ENCODE data around the gene EDNRB. TPM values are rescaled to one million over a fixed set of nuclear protein-coding genes. Genes with fewer than 3 reads are reported as not detected.
A peak's percentile ranks its signal among the peaks of the same experiment; 100 is the strongest.
"Not testable (repeated sequence)": the region's sequence is repeated elsewhere in the genome, so short reads cannot be mapped to it uniquely, and the experiment has no call there.

EDNRB gene
- total RNA-seq, 1 experiment from 2014 or later: 498 TPM

GRCh38 chr13:77863144-77863543, 55.5 kb downstream of the EDNRB start:
- in situ Hi-C loops (cut with HindIII; ENCODE audit: low pct_unique_long_range_greater_than_20kb, low sequenced_read_pairs): no loop called here
- DNase-seq (ENCODE audit: low read depth, low spot score): no peak

DNA sequence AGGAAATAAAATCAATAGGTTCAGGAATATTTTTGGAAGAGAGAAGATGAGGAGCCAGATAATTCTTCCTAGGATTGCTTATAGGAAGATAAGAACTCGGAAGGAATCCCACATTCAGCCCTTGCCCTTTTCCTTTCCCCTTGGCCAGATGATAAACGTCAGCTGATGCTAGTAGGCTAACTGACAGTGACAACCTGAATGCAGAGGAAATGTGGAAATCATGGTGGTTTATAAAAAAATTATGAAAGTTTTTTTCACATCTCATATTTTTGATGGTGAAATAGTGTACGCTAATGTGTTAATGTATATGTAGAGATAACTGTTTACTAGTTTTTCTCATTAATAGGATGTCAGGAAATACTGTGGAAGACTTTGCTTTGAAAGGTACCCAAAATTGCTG, 56.9 kb downstream of the EDNRB start:
- DNase-seq (ENCODE audit: low read depth, low spot score): no peak
- in situ Hi-C loops (cut with HindIII; ENCODE audit: low pct_unique_long_range_greater_than_20kb, low sequenced_read_pairs): no loop called here

GRCh38 chr13:77860507-77860981, 58.1 kb downstream of the EDNRB start:
- DNase-seq (ENCODE audit: low read depth, low spot score): no peak
- in situ Hi-C loops (cut with HindIII; ENCODE audit: low pct_unique_long_range_greater_than_20kb, low sequenced_read_pairs): no loop called here

DNA sequence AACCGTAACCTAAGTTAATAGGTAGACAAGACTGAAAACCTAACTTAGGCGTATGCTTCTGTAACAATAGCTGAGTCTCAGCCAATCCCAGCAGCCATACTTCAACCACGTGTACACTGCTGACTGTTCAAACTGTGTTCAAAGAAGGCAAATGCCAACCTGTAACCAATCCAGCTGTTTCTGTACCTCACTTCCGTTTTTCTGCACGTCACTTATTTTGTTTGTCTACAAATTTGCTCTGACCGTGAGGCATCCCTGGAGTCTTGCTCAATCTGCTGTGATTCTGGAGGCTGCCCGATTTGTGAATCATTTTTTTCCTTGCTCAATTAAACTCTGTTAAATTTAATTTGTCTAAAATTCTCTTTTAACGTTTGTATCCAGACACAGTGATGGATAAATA, 59.2 kb downstream of the EDNRB start:
- no peak for DNase-seq (ENCODE audit: low read depth, low spot score)
- in situ Hi-C loops (cut with HindIII; ENCODE audit: low pct_unique_long_range_greater_than_20kb, low sequenced_read_pairs): no loop called here

- DNase-seq (ENCODE audit: low read depth, low spot score): no peak
- in situ Hi-C loops (cut with HindIII; ENCODE audit: low pct_unique_long_range_greater_than_20kb, low sequenced_read_pairs): no loop called here
These were observed 61.0 kb downstream of the EDNRB start for GRCh38 chr13:77857531-77858209.

GRCh38 chr13:77853703-77854102, 64.9 kb downstream of the EDNRB start:
- in situ Hi-C loops (cut with HindIII; ENCODE audit: low pct_unique_long_range_greater_than_20kb, low sequenced_read_pairs): no loop called here
- DNase-seq (ENCODE audit: low read depth, low spot score): peak; percentile 99

DNA sequence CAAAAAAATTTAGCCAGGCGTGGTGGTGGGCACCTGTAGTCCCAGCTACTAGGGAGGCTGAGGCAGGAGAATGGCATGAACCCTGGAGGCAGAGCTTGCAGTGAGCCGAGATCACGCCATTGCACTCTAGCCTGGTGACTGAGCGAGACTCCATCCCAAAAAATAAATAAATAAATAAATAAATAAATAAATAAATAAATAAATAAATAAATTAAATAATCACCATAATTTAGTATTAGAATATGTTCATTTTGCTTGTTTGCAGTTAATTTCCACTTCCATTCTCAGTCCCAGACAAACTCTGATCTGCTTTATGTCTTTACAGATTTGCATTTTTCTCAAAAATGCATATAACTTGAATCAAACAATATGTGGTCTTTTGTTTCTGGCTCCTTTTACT, 70.6 kb downstream of the EDNRB start:
- DNase-seq (ENCODE audit: low read depth, low spot score); in situ Hi-C loops (cut with HindIII; ENCODE audit: low pct_unique_long_range_greater_than_20kb, low sequenced_read_pairs): not testable (repeated sequence)

- peak; percentile 21 for DNase-seq (ENCODE audit: low read depth, low spot score)
- in situ Hi-C loops (cut with HindIII; ENCODE audit: low pct_unique_long_range_greater_than_20kb, low sequenced_read_pairs): no loop called here
These were observed 72.5 kb downstream of the EDNRB start for GRCh38 chr13:77846173-77846572.

Small RNA genes within 50 kb of the gene (small RNA-seq; reads per million reads assigned to genes)
- 0 to 0.05 reads per million in 2 experiments for gene RN7SL810P

Other genes starting within 250 kb of the EDNRB start
- 61.6 and 73.2 TPM in 2 replicates for gene SLAIN1, start 221.1 kb downstream of the EDNRB start, total RNA-seq (2014; rRNA removed; shearing (Covaris generic))